IMR-90 (cell line): ENCODE measurements around the gene IL17RE. TPM values are rescaled to one million over a fixed set of nuclear protein-coding genes. Genes with fewer than 3 reads are reported as not detected.

Experiments used
- ATAC-seq: fragments of 200-7000 bp; cut with Tn5 transposase; 2 replicates; pipeline ENCODE4 v1.9.1; 2020; ENCODE audit warnings: low read depth, mild to moderate bottlenecking, moderate library complexity
- BruUV-seq: library from RNA; stranded (reverse); fragments of 400-500 nt; replicated peaks from 2 replicates; lab custom pipeline; 2021; lab: Mats Ljungman, UMichigan
- CTCF ChIA-PET: fragments of 300-600 bp; formaldehyde crosslinking; extraction: SDS; loops from one replicate; lab custom pipeline; 2021; ENCODE audit warnings: antibody characterized with exemption; lab: Yijun Ruan, JAX
- POLR2A ChIA-PET: fragments of 300-600 bp; sonication (Branson Sonifier 250); formaldehyde crosslinking; loops from one replicate; lab custom pipeline; 2022; ENCODE audit warnings: antibody characterized with exemption; ENCODE audit not compliant: unreplicated experiment; lab: Charles Lee
- DNase-seq: peaks from one replicate; pipeline ENCODE4 v3.0.0; 2013
- H2AFZ ChIP-seq: replicated peaks from 2 replicates; pipeline ENCODE3; 2013; ENCODE audit warnings: low read length, mild to moderate bottlenecking; ENCODE audit not compliant: poor library complexity
- H2AK5ac ChIP-seq: 2 replicates; pipeline ENCODE4 v1.6.1; 2013; ENCODE audit warnings: low read depth, low read length, inconsistent platforms
- H2AK9ac ChIP-seq: replicated peaks from 2 replicates; pipeline ENCODE3; 2013; ENCODE audit warnings: mild to moderate bottlenecking, low read depth, low read length, moderate library complexity; ENCODE audit not compliant: poor library complexity
- H2BK120ac ChIP-seq: 2 replicates; pipeline ENCODE4 v1.6.1; 2013; ENCODE audit warnings: low read depth, low read length, inconsistent platforms
- H2BK15ac ChIP-seq: 3 replicates; pipeline ENCODE4 v1.6.1; 2013; ENCODE audit warnings: low read depth, low read length, inconsistent platforms
- H2BK20ac ChIP-seq: 2 replicates; pipeline ENCODE4 v1.6.1; 2013; ENCODE audit warnings: low read depth, mild to moderate bottlenecking, inconsistent platforms, low read length, moderate library complexity
- H2BK5ac ChIP-seq: 2 replicates; pipeline ENCODE4 v1.6.1; 2013; ENCODE audit warnings: mild to moderate bottlenecking, low read depth, low read length, inconsistent platforms; ENCODE audit not compliant: poor library complexity, severe bottlenecking
- H3K14ac ChIP-seq: replicated peaks from 2 replicates; pipeline ENCODE4 v1.6.1; 2013; ENCODE audit warnings: low read depth, low read length, inconsistent platforms
- H3K18ac ChIP-seq: 2 replicates; pipeline ENCODE4 v1.6.1; 2013; ENCODE audit warnings: low read depth, low read length, control low read depth
- H3K23ac ChIP-seq: 2 replicates; pipeline ENCODE4 v1.6.1; 2013; ENCODE audit warnings: low read depth, low read length, inconsistent platforms
- H3K27ac ChIP-seq: 2 replicates; pipeline ENCODE4 v1.5.1; 2013; ENCODE audit warnings: mild to moderate bottlenecking, control low read depth, low read length; ENCODE audit not compliant: insufficient read depth
- H3K27me3 ChIP-seq: 2 replicates; pipeline ENCODE4 v1.6.1; 2013; ENCODE audit warnings: low read length; ENCODE audit not compliant: control insufficient read depth, insufficient read depth
- H3K36me3 ChIP-seq: 2 replicates; pipeline ENCODE4 v1.6.1; 2013; ENCODE audit warnings: low read length, mixed read lengths; ENCODE audit not compliant: control insufficient read depth, insufficient read depth
- H3K4ac ChIP-seq: 2 replicates; pipeline ENCODE4 v1.6.1; 2013; ENCODE audit warnings: low read depth, low read length, inconsistent platforms
- H3K4me1 ChIP-seq: 2 replicates; pipeline ENCODE4 v1.6.1; 2013; ENCODE audit warnings: low read length, mixed read lengths; ENCODE audit not compliant: control insufficient read depth, insufficient read depth
- H3K4me2 ChIP-seq: 2 replicates; pipeline ENCODE4 v1.6.1; 2013; ENCODE audit warnings: low read depth, mild to moderate bottlenecking, control low read depth, low read length, moderate library complexity
- H3K4me3 ChIP-seq: 2 replicates; pipeline ENCODE4 v1.5.1; 2013; ENCODE audit warnings: low read depth, mild to moderate bottlenecking, control low read depth, low read length, moderate library complexity; ENCODE audit not compliant: insufficient read depth
- H3K56ac ChIP-seq: 2 replicates; pipeline ENCODE4 v1.6.1; 2013; ENCODE audit warnings: low read length, inconsistent platforms; ENCODE audit not compliant: insufficient read depth; ENCODE audit errors: extremely low read depth
- H3K79me1 ChIP-seq, 2 experiments: 2 replicates each; pipeline ENCODE4 v1.6.1; 2013; ENCODE audit warnings: low read length in 2 of 2, inconsistent platforms in 1 of 2, low read depth in 1 of 2
- H3K9ac ChIP-seq: 2 replicates; pipeline ENCODE4 v1.6.1; 2013; ENCODE audit warnings: low read depth, low read length, control low read depth
- H3K9me1 ChIP-seq: 2 replicates; pipeline ENCODE4 v1.6.1; 2013; ENCODE audit warnings: low read length, inconsistent platforms; ENCODE audit not compliant: insufficient read depth
- H3K9me3 ChIP-seq: 2 replicates; pipeline ENCODE4 v1.6.1; 2013; ENCODE audit warnings: low read length; ENCODE audit not compliant: control insufficient read depth, insufficient read depth
- H4K20me1 ChIP-seq: 2 replicates; pipeline ENCODE4 v1.6.1; 2013; ENCODE audit warnings: low read length, inconsistent platforms; ENCODE audit not compliant: insufficient read depth
- H4K5ac ChIP-seq: 2 replicates; pipeline ENCODE4 v1.6.1; 2013; ENCODE audit warnings: mild to moderate bottlenecking, low read depth, low read length, control low read depth
- H4K8ac ChIP-seq, 2 experiments: 2 replicates each; pipeline ENCODE4 v1.6.1; 2013; ENCODE audit warnings: low read depth in 2 of 2, low read length in 2 of 2, control low read depth in 1 of 2, inconsistent platforms in 1 of 2
- H4K91ac ChIP-seq: 2 replicates; pipeline ENCODE4 v1.6.1; 2013; ENCODE audit warnings: low read depth, low read length, inconsistent platforms; ENCODE audit not compliant: insufficient read depth
- CEBPB ChIP-seq: IDR thresholded peaks from 2 replicates; pipeline ENCODE4 v1.6.1; 2012; ENCODE audit warnings: low read depth, low read length, improper control_type of control experiment
- MXI1 ChIP-seq: IDR thresholded peaks from 2 replicates; pipeline ENCODE4 v1.6.1; 2012; ENCODE audit warnings: low read depth, mild to moderate bottlenecking, low read length, moderate library complexity, borderline replicate concordance
- WGBS, 2 experiments: methylation state at CpG; one replicate each; pipeline versions ENCODE4 v1.1.5 to v1.1.7; 2013; ENCODE audit warnings: missing lambda C conversion rate in 2 of 2; ENCODE audit not compliant: insufficient read length in 1 of 2; ENCODE audit errors: extremely low coverage in 2 of 2; 5-methylcytosine and 5-hydroxymethylcytosine counted together
- dilution Hi-C: fragments of 300-500 bp; cut with HindIII; formaldehyde crosslinking; loops from one replicate; pipeline ENCODE4 v1.14.3; 2018; ENCODE audit warnings: low sequenced_read_pairs; ENCODE audit not compliant: unreplicated experiment
- in situ Hi-C: fragments of 300-500 bp; cut with MboI; formaldehyde crosslinking; loops from 3 replicates; pipeline ENCODE4 v1.14.3; 2019; ENCODE audit warnings: low sequenced_read_pairs, inconsistent platforms, mixed read lengths
- intact Hi-C: fragments of 100-400 bp; cut with micrococcal nuclease; formaldehyde crosslinking; loops from 2 replicates; pipeline ENCODE4 v1.10.0; 2022
- polyA plus RNA-seq, 3 experiments: library from polyadenylated mRNA; depleted of rRNA; stranded (reverse); fragments of >200 nt; gene quantifications; 2 replicates each; pipeline ENCODE4 v1.2.3, GENCODE V29; 2012; ENCODE audit warnings: low replicate concordance in 1 of 3
- total RNA-seq: library from RNA; depleted of rRNA; stranded (reverse); fragments of >200 nt; gene quantifications from 2 replicates; pipeline ENCODE4 v1.2.3, GENCODE V29; 2012
- TF ChIP-seq, protein P1 (sequence below): fragments of 150-350 bp; IDR thresholded peaks from 2 replicates; pipeline ENCODE4 v1.6.1; 2017; ENCODE audit warnings: mild to moderate bottlenecking, antibody characterized with exemption, low read length, low read depth
- TF ChIP-seq, protein P2 (sequence below): fragments of 150-350 bp; IDR thresholded peaks from 2 replicates; pipeline ENCODE4 v1.6.1; 2016; ENCODE audit warnings: low read depth, mild to moderate bottlenecking, low read length, moderate library complexity, borderline replicate concordance

IL17RE gene
- total and polyA plus RNA-seq, 2 of the 4 experiments (the other 2 are of a cell fraction), result 0.90 to 7.2 TPM

DNA sequence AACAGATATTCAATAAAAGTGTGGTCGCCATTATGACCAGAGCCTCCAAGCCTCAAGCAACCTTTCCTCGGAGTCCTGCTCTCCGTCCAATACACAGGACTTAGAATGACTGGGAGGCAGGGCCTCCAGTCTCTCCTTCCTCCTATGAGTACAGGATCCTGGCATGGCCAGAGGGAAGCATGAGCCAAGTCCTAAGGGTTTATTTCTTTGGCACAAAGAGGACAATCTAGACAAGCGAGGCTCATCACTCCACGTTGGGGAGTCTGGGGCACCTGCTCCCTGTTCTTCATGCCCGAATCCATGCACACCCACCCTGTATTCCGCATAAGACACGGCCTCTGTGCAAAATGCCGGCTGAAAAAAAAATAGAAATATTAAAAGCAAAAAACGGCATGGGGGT lies 42.7 kb downstream of the IL17RE start:
- Histone ChIP-seq H2AK5ac (no peak overlapping the region), H3K4me1 (peaks cover 7% of the 10 kb centered on the region; the same call in 1 of the 2 replicates), H3K4me2 (no peak overlapping the region), H3K9ac (no peak overlapping the region), H2BK15ac (no peak overlapping the region), H4K91ac (no peak overlapping the region), H3K9me1 (peaks cover 8% of the 10 kb centered on the region; the same call in 1 of the 2 replicates), H3K56ac (no peak overlapping the region), H2BK20ac (no peak overlapping the region), H3K36me3 (peaks cover 7% of the 10 kb centered on the region; the same call in 1 of the 2 replicates), H3K27me3 (no peaks in the 10 kb centered on the region), H2BK120ac (no peak overlapping the region), H4K8ac (no peak overlapping the region), H3K23ac (no peak overlapping the region), H3K4me3 (no peak overlapping the region), H2AK9ac (no peak overlapping the region), H3K79me1 (no peaks in the 10 kb centered on the region), H3K4ac (no peak overlapping the region), H2BK5ac (no peak overlapping the region), H3K9me3 (no peaks in the 10 kb centered on the region), H3K27ac (no peak overlapping the region), H3K18ac (no peak overlapping the region), H4K5ac (no peak overlapping the region), H2AFZ (no peak overlapping the region), H4K20me1 (no peaks in the 10 kb centered on the region; the same call in 1 of the 2 replicates), H3K14ac (no peak overlapping the region)
- in situ Hi-C loops, result no loop called here
- 60% methylated on average over 1 of the region's 10 CpGs; no CpG with 5 or more reads in 1 of the 2 experiments for WGBS, 2 experiments
- CTCF ChIA-PET, result interaction anchor here (1.5 kb wide), 1 partner anchor 10 kb away, joined by 4 read pairs; no protein-coding TSS in a partner anchor
- no peak for ATAC-seq
- POLR2A ChIA-PET, result no interaction called here
- BruUV-seq, result no TSS peak
- no peak for DNase-seq
- TF ChIP-seq, protein P1, sequence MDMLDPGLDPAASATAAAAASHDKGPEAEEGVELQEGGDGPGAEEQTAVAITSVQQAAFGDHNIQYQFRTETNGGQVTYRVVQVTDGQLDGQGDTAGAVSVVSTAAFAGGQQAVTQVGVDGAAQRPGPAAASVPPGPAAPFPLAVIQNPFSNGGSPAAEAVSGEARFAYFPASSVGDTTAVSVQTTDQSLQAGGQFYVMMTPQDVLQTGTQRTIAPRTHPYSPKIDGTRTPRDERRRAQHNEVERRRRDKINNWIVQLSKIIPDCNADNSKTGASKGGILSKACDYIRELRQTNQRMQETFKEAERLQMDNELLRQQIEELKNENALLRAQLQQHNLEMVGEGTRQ, result no peak
- TF ChIP-seq MXI1 (no peak), CEBPB (no peak)
- TF ChIP-seq, protein P2, sequence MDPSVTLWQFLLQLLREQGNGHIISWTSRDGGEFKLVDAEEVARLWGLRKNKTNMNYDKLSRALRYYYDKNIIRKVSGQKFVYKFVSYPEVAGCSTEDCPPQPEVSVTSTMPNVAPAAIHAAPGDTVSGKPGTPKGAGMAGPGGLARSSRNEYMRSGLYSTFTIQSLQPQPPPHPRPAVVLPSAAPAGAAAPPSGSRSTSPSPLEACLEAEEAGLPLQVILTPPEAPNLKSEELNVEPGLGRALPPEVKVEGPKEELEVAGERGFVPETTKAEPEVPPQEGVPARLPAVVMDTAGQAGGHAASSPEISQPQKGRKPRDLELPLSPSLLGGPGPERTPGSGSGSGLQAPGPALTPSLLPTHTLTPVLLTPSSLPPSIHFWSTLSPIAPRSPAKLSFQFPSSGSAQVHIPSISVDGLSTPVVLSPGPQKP, result no peak
- intact Hi-C loops, result no loop called here
- dilution Hi-C loops, result no loop called here
